ENCODE data around the gene SRRM3.

Gene SRRM3

GRCh38 chr7:76182225-76182960 is 19.3 kb upstream of the SRRM3 start:
- no peaks in the 10 kb centered on the region for H3K36me3 Mint-ChIP-seq (ENCODE audit: low read depth)
- H3K4me1 Mint-ChIP-seq = peaks cover 28% of the 10 kb centered on the region
- H3K27me3 Mint-ChIP-seq (ENCODE audit: low read depth, poor library complexity) = peaks cover 5% of the 10 kb centered on the region
- DNase-seq = no peak
- H3K4me3 Mint-ChIP-seq = no peak overlapping the region
- H3K27ac Mint-ChIP-seq = no peak overlapping the region
- H3K9me3 Mint-ChIP-seq = no peaks in the 10 kb centered on the region
- TF ChIP-seq CTCF (IDR thresholded peaks at IDR 0.05) = no peak

- peaks cover 21% of the 10 kb centered on the region for H3K4me1 Mint-ChIP-seq
- H3K27ac Mint-ChIP-seq = no peak overlapping the region
- TF ChIP-seq CTCF (IDR thresholded peaks at IDR 0.05) = no peak
- no peaks in the 10 kb centered on the region for H3K36me3 Mint-ChIP-seq (ENCODE audit: low read depth)
- peaks cover 5% of the 10 kb centered on the region for H3K27me3 Mint-ChIP-seq (ENCODE audit: low read depth, poor library complexity)
- H3K4me3 Mint-ChIP-seq = no peak overlapping the region
- no peak for DNase-seq
- H3K9me3 Mint-ChIP-seq = no peaks in the 10 kb centered on the region
Measured at GRCh38 chr7:76185187-76185896, 16.4 kb upstream of the SRRM3 start.

- no peak overlapping the region for H3K27ac Mint-ChIP-seq
Measured at GRCh38 chr7:76187272-76187671, 14.4 kb upstream of the SRRM3 start.

GRCh38 chr7:76189276-76189675 is 12.4 kb upstream of the SRRM3 start:
- Mint-ChIP-seq H3K27ac (no peak overlapping the region), H3K27me3 (ENCODE audit: low read depth, poor library complexity) (no peaks in the 10 kb centered on the region), H3K36me3 (ENCODE audit: low read depth) (no peaks in the 10 kb centered on the region), H3K4me1 (peaks cover 35% of the 10 kb centered on the region), H3K9me3 (peaks cover 4% of the 10 kb centered on the region), H3K4me3 (no peak overlapping the region)
- no peak for DNase-seq
- TF ChIP-seq CTCF (IDR thresholded peaks at IDR 0.05) = no peak

More at GRCh38 chr7:76187272-76187671, 14.4 kb upstream of the SRRM3 start:
- Mint-ChIP-seq H3K4me1 (peaks cover 25% of the 10 kb centered on the region), H3K36me3 (ENCODE audit: low read depth) (no peaks in the 10 kb centered on the region), H3K9me3 (peaks cover 4% of the 10 kb centered on the region), H3K27me3 (ENCODE audit: low read depth, poor library complexity) (peaks cover 5% of the 10 kb centered on the region), H3K4me3 (no peak overlapping the region)
- TF ChIP-seq CTCF (IDR thresholded peaks at IDR 0.05) = no peak
- DNase-seq = no peak

- Mint-ChIP-seq H3K9me3 (peaks cover 4% of the 10 kb centered on the region), H3K4me1 (peaks cover 24% of the 10 kb centered on the region), H3K4me3 (no peak overlapping the region), H3K36me3 (ENCODE audit: low read depth) (no peaks in the 10 kb centered on the region), H3K27me3 (ENCODE audit: low read depth, poor library complexity) (no peaks in the 10 kb centered on the region), H3K27ac (no peak overlapping the region)
- DNase-seq = no peak
- TF ChIP-seq CTCF (IDR thresholded peaks at IDR 0.05) = no peak
Measured at GRCh38 chr7:76191783-76192240, 9.9 kb upstream of the SRRM3 start.

All from nephron progenitor cell (in vitro differentiated cells).